GM19240 (cell line): ENCODE results near the gene RNPEPL1.
A peak's percentile ranks its signal among the peaks of the same experiment; 100 is the strongest.
"Not testable (repeated sequence)": the region's sequence is repeated elsewhere in the genome, so short reads cannot be mapped to it uniquely, and the experiment has no call there.

Experiments used
- DNase-seq: peaks from one replicate; pipeline ENCODE4 v3.0.0; 2011; ENCODE audit warnings: low spot score; ENCODE audit not compliant: insufficient read length

RNPEPL1 gene

DNA sequence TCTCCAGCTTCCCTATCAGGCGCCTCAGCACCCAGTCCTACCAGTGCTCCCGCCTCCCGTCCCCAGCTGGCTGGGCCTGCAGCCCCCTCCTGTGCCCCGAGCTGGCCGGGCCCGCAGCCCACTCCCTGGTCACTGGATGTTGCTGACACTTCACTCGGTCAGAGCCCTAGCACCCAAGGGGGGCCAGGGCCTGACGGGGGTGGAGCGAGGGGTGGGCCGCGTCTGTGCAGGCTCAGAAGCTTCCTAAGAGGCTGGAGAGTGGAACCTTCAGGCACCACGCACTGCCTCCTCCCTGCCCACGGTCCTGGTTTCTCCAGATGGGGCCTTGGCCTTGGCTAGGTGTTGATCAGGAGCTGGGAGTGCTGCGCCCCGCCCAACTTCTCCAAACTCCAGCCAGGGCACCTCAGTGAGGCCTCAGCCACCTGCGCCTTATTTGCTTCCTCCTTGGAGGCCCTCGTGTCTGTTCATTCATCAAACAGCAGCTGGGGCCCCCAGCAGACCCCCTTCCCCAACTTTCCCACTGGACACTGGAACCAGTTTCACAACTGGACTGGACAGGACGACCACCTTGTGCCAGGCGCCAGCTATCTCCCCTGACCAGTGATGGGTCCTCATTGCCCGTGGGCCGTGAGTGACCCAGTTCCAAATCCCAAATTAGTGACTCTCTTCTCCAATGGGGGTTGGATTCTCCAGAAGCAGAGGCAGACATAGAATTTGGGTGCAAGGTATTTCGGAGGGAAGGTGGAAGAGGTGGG lies 35.0 kb downstream of the RNPEPL1 start:
- DNase-seq: no peak

DNA sequence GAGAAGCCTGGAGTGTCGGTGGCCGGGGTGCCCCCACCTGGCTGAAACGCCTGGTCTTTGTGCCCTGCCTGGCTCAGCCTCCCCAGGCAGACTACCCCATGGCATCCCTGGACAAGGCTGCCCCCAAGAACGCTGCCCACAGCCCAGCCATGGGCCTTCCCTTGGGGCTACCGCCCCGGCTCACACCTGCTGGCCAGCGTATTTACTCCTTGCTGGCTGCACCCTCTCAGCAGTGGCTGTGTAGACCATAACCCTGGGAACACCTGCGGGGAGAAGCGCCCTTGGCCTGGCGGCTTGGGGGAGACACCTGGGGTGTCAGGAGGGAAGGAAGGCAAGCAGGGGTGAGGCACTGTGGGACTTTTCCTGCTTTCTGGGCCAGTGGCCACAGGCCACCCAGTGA lies 35.6 kb downstream of the RNPEPL1 start:
- no peak for DNase-seq

DNA sequence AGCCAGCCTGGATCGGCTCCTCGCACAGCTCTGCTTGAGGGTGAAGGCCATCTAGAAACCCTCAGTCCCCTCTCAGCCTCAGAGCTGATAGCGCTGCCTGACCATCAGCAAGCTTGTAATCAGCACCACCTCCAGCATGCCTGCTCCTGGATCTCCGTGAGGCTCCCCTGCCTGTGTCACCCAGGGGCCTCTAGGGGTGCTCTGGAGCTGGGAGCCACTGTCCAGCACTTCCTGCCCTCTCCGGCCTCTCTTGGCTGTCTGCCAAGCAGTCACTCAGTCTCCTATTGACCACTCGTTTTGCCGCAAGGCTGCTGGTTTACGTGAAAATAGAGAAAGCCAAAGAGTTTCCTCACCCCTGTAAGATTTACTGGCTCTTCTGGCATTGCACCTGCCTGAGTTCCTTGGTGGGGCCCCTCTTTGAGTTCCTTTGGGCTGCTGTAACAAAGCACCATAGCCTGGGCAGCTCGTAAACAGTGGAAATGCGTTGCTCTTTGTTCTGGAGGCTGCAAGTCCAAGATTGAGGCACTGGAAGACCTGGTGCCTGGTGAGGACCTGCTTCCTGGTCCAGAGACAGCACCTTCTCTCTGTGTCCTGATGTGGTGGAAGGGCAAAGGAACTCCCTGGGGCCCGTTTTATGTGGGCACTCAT lies 36.1 kb downstream of the RNPEPL1 start:
- DNase-seq: peak; percentile 64

DNA sequence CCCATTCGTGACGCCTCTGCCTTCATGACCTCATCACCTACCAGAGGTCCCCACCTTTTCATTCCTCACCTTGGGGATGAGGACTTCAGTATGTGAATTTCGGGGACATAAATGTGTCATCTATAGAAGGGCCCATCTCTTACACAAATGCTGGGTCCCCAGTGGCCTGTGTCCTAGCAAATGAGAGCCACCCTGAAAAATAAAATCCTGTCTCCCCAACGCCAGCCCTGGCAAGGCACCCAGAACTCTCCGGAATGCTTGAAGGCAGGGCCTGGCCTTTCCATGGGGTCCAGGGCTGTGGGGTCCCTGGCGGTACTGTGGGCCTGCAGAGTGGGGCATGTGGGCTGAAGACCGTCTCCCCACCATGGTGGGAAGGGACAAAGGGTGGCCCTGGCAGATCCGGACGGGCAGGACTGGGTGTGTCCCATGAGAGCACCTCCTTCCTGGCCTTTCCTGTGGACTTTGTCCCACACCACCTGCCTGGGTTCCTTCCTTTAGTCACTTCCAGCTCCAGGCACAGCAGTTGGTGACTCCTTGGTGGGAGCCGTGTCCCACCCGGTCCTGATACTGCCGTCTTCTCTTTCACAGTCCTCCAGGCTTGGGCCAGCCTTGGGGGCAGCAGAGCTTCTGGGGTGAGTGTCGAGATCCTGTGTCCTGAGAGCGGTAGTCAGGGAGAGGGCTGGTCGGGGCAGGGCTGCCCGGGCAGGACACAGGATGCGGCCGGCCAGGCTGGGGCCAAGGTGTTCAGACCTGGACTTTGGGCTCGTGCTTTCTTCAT lies 36.8 kb downstream of the RNPEPL1 start:
- DNase-seq: no peak

DNA sequence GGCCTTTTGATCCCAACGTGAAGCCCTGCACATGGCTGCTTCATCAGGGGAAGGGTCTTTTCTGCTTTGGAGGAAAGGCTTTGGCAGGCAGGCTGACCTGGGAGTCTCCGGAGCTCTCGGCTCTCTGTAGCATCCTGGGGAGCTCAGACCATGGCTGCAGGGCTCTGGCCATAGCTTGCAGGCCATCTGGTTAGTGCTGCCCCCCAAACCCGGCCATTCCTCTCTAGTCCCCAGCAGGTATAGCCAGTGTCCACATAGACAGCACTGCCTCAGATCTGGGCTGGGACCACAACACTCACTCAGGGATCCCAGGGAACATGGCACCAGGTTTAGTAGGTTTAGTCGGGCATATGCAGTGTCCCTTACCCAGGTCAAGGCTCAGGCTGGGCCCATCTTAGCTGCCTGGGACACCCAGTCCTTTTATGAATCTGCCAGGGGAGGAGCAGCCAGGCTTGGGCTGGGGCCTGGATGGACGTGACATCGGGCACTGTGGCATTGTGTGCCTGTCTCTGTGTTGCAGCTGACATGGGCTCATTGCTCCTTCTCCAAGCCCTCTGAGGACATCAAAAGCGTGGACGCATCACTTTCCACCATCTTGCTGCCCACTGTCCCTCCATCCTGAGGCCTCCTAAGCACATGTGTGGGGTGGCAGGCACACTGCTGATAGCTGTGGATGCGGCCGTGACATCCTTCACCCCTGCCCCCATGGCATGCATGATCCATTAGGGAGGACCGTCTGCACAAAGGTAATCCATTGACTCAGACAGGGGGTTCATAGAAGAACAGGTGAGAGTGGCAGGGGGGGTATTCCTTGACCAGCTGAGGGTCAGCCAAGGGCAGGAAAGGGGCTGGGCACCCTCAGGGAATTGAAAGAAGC lies 37.8 kb downstream of the RNPEPL1 start:
- no peak for DNase-seq

DNA sequence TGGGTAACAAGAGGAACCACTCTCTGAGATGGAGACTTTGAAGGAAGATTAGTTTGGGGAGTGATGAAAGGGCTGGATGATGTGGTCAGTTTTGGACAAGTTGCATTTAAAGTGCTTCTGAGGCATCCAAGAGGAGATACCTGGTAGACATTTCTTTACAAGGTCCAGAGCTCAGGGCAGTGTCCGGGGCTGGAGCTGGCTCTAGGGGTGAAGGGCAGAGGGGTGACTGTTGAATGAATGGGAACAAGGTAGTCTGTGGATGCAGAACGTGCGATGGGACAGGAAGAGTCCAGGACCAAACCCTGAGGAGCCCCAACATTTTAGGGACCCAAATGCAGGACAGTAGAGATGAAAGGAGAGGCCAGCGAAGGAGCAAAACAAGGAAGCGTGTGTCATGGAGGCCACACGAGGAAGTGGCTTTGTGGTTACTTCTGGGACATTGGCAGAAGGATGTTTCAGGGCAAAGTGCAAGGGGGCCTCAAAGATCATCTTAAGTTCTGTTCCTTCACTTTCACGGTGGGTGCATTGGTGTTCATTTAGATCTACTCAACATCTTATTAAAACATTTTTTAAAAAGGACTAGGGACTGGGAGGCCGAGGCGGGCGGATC lies 43.4 kb downstream of the RNPEPL1 start:
- no peak for DNase-seq

DNA sequence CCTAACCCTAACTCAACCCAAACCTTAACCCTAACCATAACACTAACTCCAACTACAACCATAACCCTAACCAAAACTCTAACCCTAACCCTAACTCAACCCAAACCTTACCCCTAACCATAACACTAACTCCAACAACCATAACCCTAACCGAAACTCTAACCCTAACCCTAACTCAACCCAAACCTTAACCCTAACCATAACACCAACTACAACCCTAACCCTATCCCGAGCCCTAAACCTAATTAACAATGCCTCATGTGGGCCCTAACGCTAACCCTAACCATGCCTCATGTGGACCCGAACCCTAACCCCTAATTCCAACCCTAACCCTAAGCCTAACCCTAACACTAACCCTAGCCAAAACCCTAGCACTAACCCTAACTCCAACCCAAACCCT lies 45.5 kb downstream of the RNPEPL1 start:
- no peak for DNase-seq

DNA sequence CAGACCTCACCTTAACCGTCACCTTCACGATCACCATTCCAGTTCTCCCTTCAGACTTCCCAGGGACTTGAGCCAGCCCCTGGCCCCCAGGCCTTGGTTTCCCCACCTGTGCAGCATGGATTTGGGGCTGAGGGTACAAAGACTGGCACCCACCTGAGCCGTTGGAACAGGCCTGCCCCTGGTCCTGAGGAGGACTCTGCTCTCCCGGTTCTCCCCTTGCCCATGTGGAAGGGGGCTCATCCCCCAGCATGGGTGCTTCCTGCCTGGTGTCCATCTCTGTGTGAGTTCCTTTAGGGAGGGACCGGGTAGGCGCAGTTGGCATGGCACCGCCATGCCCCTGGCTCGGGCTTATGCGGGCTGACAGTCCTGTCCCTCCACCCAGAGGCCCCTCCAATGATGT lies 46.1 kb downstream of the RNPEPL1 start:
- DNase-seq: no peak

DNA sequence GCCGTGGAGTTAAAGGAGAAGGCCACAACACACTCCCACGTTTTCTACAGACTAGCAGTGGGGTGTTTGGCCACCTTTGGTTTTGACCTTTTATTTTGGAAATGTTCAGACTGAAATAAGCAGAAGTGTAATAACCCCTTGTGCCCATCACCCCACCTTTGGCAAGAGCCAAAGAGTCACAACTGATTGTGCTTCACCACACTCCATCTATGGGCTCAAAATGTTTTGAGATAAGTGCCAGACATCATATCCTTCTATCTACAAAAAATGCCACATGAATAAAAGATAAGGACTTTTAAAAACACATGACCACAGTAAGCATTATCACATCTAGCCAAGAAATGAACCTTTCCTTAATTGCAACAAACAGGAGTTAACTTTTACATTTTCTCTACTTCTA lies 47.1 kb downstream of the RNPEPL1 start:
- DNase-seq: no peak

DNA sequence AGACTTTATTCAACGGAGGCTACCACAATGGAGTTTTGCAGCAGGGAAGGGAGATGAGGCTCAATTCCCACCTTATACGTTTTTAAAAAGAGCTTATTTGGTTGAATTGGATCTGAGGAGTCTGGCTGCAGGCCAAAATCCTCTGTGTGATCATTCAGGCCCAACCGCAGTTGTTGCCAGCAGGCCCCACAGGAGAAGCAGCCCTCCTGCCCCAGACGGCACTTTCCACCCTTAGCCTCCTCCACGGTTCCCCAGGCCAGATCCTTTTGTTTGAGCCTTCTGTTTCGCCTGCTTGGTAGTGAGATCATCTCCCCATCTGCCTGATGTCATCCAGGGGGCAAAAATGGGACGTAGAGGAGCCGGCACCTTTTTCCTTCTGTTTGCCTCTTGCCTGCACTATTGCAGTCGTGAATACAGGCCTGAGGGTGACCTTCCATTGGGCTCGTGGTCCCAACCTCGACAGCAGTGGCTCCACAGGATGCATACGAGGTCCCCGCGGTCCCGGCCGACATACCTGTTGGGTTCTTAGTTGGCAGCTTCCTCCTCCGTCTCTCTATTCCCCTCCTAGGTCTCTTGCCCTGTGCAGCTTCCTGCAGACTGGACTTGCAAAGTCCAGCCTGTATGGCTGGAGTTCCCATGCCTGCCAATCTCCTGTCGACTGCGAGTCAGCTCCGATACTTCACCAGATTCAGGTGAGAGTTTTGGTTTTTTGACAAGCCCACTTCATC lies 47.7 kb downstream of the RNPEPL1 start:
- DNase-seq: no peak

DNA sequence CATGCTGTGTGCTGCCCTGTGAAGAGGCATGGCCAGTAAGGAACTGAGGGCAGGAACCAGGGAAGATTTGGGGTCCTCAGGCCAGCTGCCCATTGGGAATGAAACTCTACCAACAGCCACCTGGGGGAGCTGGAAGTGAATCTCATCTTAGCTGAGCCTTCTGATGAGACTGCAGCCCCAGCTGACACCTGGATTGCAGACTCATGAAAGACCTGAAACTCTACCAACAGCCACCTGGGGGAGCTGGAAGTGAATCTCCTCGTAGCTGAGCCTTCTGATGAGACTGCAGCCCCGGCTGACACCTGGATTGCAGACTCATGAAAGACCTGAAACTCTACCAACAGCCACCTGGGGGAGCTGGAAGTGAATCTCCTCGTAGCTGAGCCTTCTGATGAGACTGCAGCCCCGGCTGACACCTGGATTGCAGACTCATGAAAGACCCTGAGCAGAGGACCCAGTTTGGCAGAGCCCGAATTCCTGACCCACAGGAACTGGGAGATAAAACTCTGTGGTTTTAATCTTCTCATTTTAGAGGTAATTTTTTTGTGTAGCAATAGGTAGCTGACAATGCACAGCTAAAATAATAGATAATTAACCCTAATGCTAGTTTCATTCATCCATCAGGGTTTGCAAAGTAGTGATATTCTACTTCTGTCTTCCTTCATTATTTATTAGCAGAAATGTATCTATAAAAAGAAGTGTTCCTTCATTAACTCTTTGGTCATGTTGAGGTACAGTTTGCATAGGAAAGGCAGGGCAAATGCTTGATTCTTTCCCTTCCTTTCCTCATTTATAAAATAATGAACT lies 48.8 kb downstream of the RNPEPL1 start:
- not testable (repeated sequence) for DNase-seq

DNA sequence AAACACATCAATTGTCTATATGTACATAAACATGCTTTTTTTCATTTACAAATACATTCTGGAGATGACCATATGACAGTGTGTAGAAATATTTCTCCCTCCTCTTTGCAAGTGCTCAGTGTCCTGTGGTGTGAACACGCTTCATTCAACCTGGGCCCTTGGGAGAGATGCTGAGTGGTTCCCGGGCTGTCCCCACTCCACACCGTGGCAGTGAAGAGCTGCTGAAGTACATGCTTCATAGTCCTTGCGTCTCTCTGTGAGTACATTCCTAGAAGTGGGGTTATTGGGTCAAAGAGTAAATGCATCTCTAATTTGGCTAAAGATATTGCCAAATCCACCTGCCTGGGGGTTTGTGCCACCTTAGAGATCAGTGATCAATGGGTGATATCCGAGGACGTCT lies 50.5 kb downstream of the RNPEPL1 start:
- no peak for DNase-seq

DNA sequence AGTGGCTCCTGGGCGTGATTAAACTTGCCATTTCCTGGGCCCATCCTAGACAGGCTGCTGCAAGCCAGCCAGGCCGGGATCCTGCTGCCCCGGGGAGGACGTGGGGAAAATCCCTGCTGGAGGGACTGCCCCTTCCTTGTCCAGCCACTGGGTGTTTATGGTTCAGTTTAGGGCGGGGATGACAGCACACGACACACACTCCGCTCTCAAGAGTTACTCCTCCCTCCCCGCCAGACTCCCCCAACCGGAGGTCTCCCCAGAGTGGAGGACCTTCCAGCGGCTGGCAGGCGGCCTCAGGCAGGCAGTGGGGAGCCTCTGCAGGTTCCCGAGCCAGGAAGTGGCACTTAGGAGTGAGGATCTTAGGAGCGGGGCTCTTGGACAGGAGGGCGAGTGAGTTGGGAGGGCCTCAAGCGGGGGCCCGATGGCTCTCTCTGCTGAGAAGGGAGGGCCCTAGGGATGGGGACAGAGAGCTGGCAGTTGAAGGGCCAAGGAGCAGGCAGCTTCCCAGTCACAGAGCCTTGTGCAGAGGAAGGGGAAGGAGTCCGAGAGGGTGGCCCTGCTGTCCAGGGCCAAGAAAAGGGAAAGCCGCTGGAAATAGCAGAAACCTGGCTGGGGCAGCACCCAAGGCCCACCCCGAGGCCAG lies 51.3 kb downstream of the RNPEPL1 start:
- no peak for DNase-seq

DNA sequence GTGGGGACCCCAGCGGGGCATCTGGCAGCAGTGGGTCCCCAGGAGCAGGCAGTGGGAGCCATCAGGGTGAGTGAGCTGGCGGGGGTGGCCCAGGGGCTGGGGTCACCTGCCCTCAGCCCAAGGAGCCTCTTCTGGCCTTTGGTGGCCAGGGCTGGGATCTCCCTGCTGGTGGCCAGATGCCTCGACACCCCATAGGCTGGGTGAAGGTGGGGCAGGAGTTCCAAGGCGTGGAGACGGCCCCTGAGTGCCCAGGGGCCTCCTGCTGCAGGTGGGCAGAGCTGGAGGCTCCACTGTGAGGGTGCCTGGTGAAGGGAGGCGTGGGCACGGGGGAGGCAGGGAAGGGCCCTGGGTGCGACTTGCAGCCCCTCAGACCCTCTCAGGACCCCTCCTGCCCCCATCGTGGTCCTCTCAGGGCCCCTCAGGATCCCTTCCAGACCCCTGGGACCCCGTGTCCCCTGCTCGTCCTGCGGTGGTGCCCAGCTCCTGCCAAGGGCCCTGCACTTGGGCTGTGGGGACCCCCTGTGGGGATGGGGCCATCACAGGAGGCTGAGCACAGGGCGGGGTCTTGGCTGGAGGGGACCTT lies 52.0 kb downstream of the RNPEPL1 start:
- no peak for DNase-seq

DNA sequence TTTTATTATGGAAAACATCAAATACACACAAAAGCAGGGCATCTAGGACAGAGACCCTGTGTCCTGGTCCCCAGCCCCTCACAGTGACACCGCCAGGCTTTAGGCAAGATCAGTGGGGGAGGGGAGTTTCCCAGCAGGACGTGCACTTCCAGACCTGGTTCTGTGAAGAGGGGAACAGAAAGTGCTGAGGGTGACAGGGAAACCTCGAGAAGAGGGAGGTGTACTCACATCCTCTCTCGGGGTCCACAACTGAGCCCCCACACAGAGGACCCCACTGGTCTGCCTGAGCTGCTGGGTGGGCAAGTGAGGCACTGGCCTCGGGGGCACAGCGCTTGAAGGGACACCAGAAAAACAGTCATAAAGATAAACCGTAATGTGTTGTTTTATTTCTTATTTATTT lies 52.6 kb downstream of the RNPEPL1 start:
- no peak for DNase-seq

DNA sequence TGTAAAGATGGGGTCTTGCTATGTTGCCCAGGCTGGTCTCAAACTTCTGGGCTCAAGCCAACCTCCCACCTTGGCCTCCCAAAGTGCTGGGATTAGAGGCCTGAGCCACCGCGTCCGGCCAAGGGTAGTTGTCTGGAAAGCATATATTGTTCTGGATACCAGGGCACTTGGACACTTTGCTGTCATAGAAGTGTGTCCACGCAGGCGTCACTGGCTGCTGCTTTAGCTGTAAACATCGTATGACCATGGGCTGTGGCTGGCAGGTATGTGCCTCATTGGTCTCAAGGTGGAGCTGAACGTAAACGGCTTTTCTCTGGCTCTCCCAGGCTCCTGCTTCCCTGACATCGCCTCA lies 53.8 kb downstream of the RNPEPL1 start:
- no peak for DNase-seq

DNA sequence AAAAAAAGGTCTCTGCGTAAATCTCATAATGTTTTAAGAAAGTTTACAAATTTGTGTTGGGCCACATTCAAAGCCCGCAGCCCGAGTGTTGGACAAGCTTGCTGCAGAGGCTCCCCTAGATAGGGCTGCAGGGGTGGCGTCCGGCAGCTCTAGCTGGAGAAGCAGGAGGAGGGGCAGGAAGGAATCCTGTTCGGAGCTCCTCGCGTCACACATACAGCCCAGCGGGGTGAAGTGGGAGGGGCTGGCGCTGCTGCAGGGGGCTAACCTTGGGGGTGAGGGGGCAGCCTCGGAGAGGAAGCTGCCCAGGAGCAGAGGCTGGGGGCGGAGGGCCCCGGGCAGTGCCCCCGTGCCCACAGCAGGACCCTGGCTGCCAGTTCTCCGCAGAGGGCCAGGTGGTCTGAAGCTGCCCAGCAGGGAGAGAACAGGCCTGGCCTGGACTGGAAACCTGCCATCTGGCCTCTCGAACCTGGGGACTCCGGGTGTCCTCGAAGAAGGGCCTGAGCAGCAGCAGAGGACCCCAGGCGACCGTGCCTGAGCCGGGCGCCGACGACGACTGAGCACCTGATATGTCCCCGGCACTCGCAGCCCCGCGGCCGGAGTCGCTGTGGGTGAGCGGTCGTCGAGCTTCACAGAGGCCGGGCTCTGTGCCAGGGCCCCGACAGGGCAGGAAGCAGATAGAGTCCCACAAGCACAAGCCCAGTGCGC lies 54.4 kb downstream of the RNPEPL1 start:
- DNase-seq: no peak

DNA sequence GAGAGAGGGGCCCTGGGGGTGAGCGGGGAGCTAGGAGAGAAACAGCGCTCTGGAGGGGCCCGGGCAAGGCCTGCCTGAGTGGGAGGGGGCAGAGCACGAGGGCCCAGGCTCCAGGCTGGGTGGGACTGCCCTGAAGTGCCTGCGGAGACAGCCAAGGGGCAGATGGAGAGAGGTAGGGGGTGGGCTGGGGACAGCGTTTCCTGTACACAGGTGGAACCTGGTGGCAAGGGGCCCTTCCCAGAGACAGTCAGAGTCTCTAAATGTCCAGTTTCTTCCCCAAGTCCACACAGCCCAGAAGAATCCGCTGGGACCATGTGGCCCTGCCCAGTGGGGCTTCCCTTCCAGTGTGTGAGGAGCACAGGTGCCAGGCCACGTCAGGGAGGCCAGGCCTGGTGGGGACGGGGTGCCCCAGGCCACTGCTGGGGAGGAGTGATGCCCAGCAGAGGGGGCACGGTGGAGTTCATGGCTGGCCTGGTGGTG lies 55.3 kb downstream of the RNPEPL1 start:
- no peak for DNase-seq
